Measurements from ENCODE around the gene UBTF. TPM values are rescaled to one million over a fixed set of nuclear protein-coding genes. Genes with fewer than 3 reads are reported as not detected.

The UBTF gene
- total RNA-seq, 1 experiment from 2014 or later, result 74.3 TPM

GRCh38 chr17:44263345-44263902, 43.9 kb upstream of the UBTF start:
- no peaks in the 10 kb centered on the region for H3K36me3 ChIP-seq (ENCODE audit: control insufficient read depth, insufficient read depth, low read length)
- H3K4me1 Mint-ChIP-seq (ENCODE audit: low read depth, unreplicated experiment), result no peaks in the 10 kb centered on the region
- no peaks in the 10 kb centered on the region for H3K27me3 ChIP-seq (replicated peaks; ENCODE audit: control insufficient read depth, insufficient read depth, low read length)
- H3K4me3 Mint-ChIP-seq (ENCODE audit: unreplicated experiment), result no peak overlapping the region
- TF ChIP-seq, protein P1, sequence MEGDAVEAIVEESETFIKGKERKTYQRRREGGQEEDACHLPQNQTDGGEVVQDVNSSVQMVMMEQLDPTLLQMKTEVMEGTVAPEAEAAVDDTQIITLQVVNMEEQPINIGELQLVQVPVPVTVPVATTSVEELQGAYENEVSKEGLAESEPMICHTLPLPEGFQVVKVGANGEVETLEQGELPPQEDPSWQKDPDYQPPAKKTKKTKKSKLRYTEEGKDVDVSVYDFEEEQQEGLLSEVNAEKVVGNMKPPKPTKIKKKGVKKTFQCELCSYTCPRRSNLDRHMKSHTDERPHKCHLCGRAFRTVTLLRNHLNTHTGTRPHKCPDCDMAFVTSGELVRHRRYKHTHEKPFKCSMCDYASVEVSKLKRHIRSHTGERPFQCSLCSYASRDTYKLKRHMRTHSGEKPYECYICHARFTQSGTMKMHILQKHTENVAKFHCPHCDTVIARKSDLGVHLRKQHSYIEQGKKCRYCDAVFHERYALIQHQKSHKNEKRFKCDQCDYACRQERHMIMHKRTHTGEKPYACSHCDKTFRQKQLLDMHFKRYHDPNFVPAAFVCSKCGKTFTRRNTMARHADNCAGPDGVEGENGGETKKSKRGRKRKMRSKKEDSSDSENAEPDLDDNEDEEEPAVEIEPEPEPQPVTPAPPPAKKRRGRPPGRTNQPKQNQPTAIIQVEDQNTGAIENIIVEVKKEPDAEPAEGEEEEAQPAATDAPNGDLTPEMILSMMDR (IDR thresholded peaks at IDR 0.05; ENCODE audit: insufficient read depth in 1 of 2, low read depth in 1 of 2, low read length in 1 of 2, severe bottlenecking in 1 of 2, unreplicated experiment in 1 of 2), result no peak
- H3K9me3 ChIP-seq, result no peaks in the 10 kb centered on the region
- H3K27me3 Mint-ChIP-seq (ENCODE audit: insufficient read depth, unreplicated experiment), result peaks cover 8% of the 10 kb centered on the region
- no peak for DNase-seq
- no peaks in the 10 kb centered on the region for H3K36me3 Mint-ChIP-seq (ENCODE audit: insufficient read depth, unreplicated experiment)
- POLR2A ChIA-PET, result no interaction called here
- no peak overlapping the region for H3K4me3 ChIP-seq (ENCODE audit: low read depth, low read length)
- BruUV-seq (replicated peaks), result no TSS peak
- intact Hi-C loops (cut with micrococcal nuclease; ENCODE audit: unreplicated experiment), result no loop called here
- H3K27ac Mint-ChIP-seq (ENCODE audit: unreplicated experiment), result no peak overlapping the region
- CTCF ChIA-PET, result no interaction called here
- no peaks in the 10 kb centered on the region for H3K9me3 Mint-ChIP-seq (ENCODE audit: unreplicated experiment)
- H3K4me1 ChIP-seq, result no peaks in the 10 kb centered on the region

- H3K4me1 Mint-ChIP-seq (ENCODE audit: low read depth, unreplicated experiment), result no peaks in the 10 kb centered on the region
- no peaks in the 10 kb centered on the region for H3K36me3 ChIP-seq (ENCODE audit: control insufficient read depth, insufficient read depth, low read length)
- BruUV-seq (replicated peaks), result no TSS peak
- no peak overlapping the region for H3K4me3 Mint-ChIP-seq (ENCODE audit: unreplicated experiment)
- no peak overlapping the region for H3K4me3 ChIP-seq (ENCODE audit: low read depth, low read length)
- H3K9me3 ChIP-seq, result no peaks in the 10 kb centered on the region
- TF ChIP-seq, protein P1 (IDR thresholded peaks at IDR 0.05; ENCODE audit: insufficient read depth in 1 of 2, low read depth in 1 of 2, low read length in 1 of 2, severe bottlenecking in 1 of 2, unreplicated experiment in 1 of 2), result no peak
- H3K4me1 ChIP-seq, result no peaks in the 10 kb centered on the region
- H3K9me3 Mint-ChIP-seq (ENCODE audit: unreplicated experiment), result no peaks in the 10 kb centered on the region
- intact Hi-C loops (cut with micrococcal nuclease; ENCODE audit: unreplicated experiment), result no loop called here
- H3K27ac Mint-ChIP-seq (ENCODE audit: unreplicated experiment), result no peak overlapping the region
- POLR2A ChIA-PET, result no interaction called here
- CTCF ChIA-PET, result no interaction called here
- no peak for DNase-seq
- no peaks in the 10 kb centered on the region for H3K36me3 Mint-ChIP-seq (ENCODE audit: insufficient read depth, unreplicated experiment)
- H3K27me3 Mint-ChIP-seq (ENCODE audit: insufficient read depth, unreplicated experiment), result peaks cover 8% of the 10 kb centered on the region
- no peaks in the 10 kb centered on the region for H3K27me3 ChIP-seq (replicated peaks; ENCODE audit: control insufficient read depth, insufficient read depth, low read length)
Measured at GRCh38 chr17:44262654-44263225, 43.3 kb upstream of the UBTF start.

GRCh38 chr17:44260296-44260695, 40.8 kb upstream of the UBTF start:
- CTCF ChIA-PET, result no interaction called here
- no TSS peak for BruUV-seq (replicated peaks)
- Histone ChIP-seq H3K4me3 (ENCODE audit: low read depth, low read length) (no peak overlapping the region), H3K4me1 (no peaks in the 10 kb centered on the region), H3K9me3 (no peaks in the 10 kb centered on the region), H3K27me3 (replicated peaks; ENCODE audit: control insufficient read depth, insufficient read depth, low read length) (no peaks in the 10 kb centered on the region), H3K36me3 (ENCODE audit: control insufficient read depth, insufficient read depth, low read length) (no peaks in the 10 kb centered on the region)
- H3K27ac Mint-ChIP-seq (ENCODE audit: unreplicated experiment), result no peak overlapping the region
- no peak overlapping the region for H3K4me3 Mint-ChIP-seq (ENCODE audit: unreplicated experiment)
- TF ChIP-seq, protein P1 (IDR thresholded peaks at IDR 0.05; ENCODE audit: insufficient read depth in 1 of 2, low read depth in 1 of 2, low read length in 1 of 2, severe bottlenecking in 1 of 2, unreplicated experiment in 1 of 2), result no peak
- POLR2A ChIA-PET, result no interaction called here
- intact Hi-C loops (cut with micrococcal nuclease; ENCODE audit: unreplicated experiment), result no loop called here
- H3K36me3 Mint-ChIP-seq (ENCODE audit: insufficient read depth, unreplicated experiment), result no peaks in the 10 kb centered on the region
- no peak for DNase-seq
- peaks cover 13% of the 10 kb centered on the region for H3K27me3 Mint-ChIP-seq (ENCODE audit: insufficient read depth, unreplicated experiment)
- no peaks in the 10 kb centered on the region for H3K4me1 Mint-ChIP-seq (ENCODE audit: low read depth, unreplicated experiment)
- no peaks in the 10 kb centered on the region for H3K9me3 Mint-ChIP-seq (ENCODE audit: unreplicated experiment)

Data from Caco-2 (cell line).